Keratinocyte (primary cell): ENCODE data around the gene ZRSR2. TPM values are rescaled to one million over a fixed set of nuclear protein-coding genes. Genes with fewer than 3 reads are reported as not detected.
"Not testable (repeated sequence)": the region's sequence is repeated elsewhere in the genome, so short reads cannot be mapped to it uniquely, and the experiment has no call there.

ENCODE experiments used
- DNase-seq: peaks from one replicate; pipeline ENCODE4 v3.0.0-alpha.2; 2011; ENCODE audit warnings: low read depth, missing footprints, low spot score
- FAIRE-seq: peaks from 2 replicates; lab custom pipeline; 2011; peaks lifted over from hg19 to GRCh38; lab: Jason Lieb, UNC
- H2AFZ ChIP-seq: 2 replicates; pipeline ENCODE4 v1.6.0; 2012; ENCODE audit warnings: low read length, control low read depth, inconsistent platforms; ENCODE audit not compliant: control insufficient read depth
- H3K27ac ChIP-seq: 2 replicates; pipeline ENCODE4 v1.5.1; 2011; ENCODE audit warnings: low read length; ENCODE audit not compliant: control insufficient read depth, insufficient read depth
- H3K27me3 ChIP-seq: 3 replicates; pipeline ENCODE4 v1.6.0; 2011; ENCODE audit warnings: low read length; ENCODE audit not compliant: control insufficient read depth, insufficient read depth; ENCODE audit errors: extremely low read depth
- H3K36me3 ChIP-seq, 2 experiments: 2 replicates in 1 of 2; 3 replicates in 1 of 2; pipeline ENCODE4 v1.5.1; 2011; ENCODE audit warnings: low read length in 2 of 2, mild to moderate bottlenecking in 1 of 2; ENCODE audit not compliant: control insufficient read depth in 2 of 2, insufficient read depth in 2 of 2; ENCODE audit errors: extremely low read depth in 1 of 2
- H3K4me1 ChIP-seq: 3 replicates; pipeline ENCODE4 v1.5.1; 2011; ENCODE audit warnings: low read length; ENCODE audit not compliant: control insufficient read depth, insufficient read depth; ENCODE audit errors: extremely low read depth
- H3K4me2 ChIP-seq: 3 replicates; pipeline ENCODE4 v1.6.0; 2011; ENCODE audit warnings: low read depth, low read length; ENCODE audit not compliant: control insufficient read depth, insufficient read depth; ENCODE audit errors: extremely low read depth
- H3K4me3 ChIP-seq, 3 experiments: fragments of 200-600 bp in 1 of 3; sonication (generic) in 1 of 3; 2 replicates in 2 of 3; 3 replicates in 1 of 3; pipeline ENCODE4 v1.5.1; 2011 to 2016; ENCODE audit warnings: low read length in 3 of 3, mild to moderate bottlenecking in 3 of 3, control low read depth in 2 of 3, inconsistent platforms in 1 of 3, low read depth in 1 of 3, mixed read lengths in 1 of 3, mixed run types in 1 of 3, moderate library complexity in 1 of 3; ENCODE audit not compliant: control insufficient read depth in 2 of 3, insufficient read depth in 2 of 3; ENCODE audit errors: extremely low read depth in 1 of 3
- H3K79me2 ChIP-seq: 2 replicates; pipeline ENCODE4 v1.6.0; 2012; ENCODE audit warnings: low read length; ENCODE audit not compliant: control insufficient read depth, insufficient read depth
- H3K9ac ChIP-seq: 3 replicates; pipeline ENCODE4 v1.6.0; 2011; ENCODE audit warnings: low read length; ENCODE audit not compliant: control insufficient read depth, insufficient read depth; ENCODE audit errors: extremely low read depth
- H3K9me1 ChIP-seq: 3 replicates; pipeline ENCODE4 v1.6.0; 2011; ENCODE audit warnings: low read length; ENCODE audit not compliant: control insufficient read depth, insufficient read depth; ENCODE audit errors: extremely low read depth
- H3K9me3 ChIP-seq: 2 replicates; pipeline ENCODE4 v1.5.1; 2012; ENCODE audit warnings: low read depth, low read length; ENCODE audit not compliant: control insufficient read depth
- H4K20me1 ChIP-seq: 3 replicates; pipeline ENCODE4 v1.6.0; 2011; ENCODE audit warnings: low read length; ENCODE audit not compliant: control insufficient read depth, insufficient read depth; ENCODE audit errors: extremely low read depth
- EZH2 ChIP-seq: IDR thresholded peaks from one replicate; pipeline ENCODE4 v1.6.1; 2012; ENCODE audit warnings: inconsistent platforms, mild to moderate bottlenecking, low read length, moderate library complexity
- dilution Hi-C: fragments of 300-500 bp; cut with MboI; formaldehyde crosslinking; loops from one replicate; pipeline ENCODE4 v1.7.0; 2020; ENCODE audit warnings: low sequenced_read_pairs; ENCODE audit not compliant: extremely low pct_ligation_motif_present
- polyA plus RNA-seq, 5 experiments: library from polyadenylated mRNA; depleted of rRNA in 3 of 5; stranded (reverse) in 3 of 5; stranded (forward) in 1 of 5; unstranded in 1 of 5; fragments of >200 nt; gene quantifications; 1 replicate in 1 of 5; 2 replicates in 3 of 5; 3 replicates in 1 of 5; pipeline versions ENCODE4 v1.2.1 to v1.2.3, GENCODE V29; 2011 to 2012; ENCODE audit warnings: missing spikeins in 2 of 5, low read depth in 1 of 5, low replicate concordance in 1 of 5
- TF ChIP-seq, protein P1 (sequence below), 3 experiments: IDR thresholded peaks in 1 of 3; conservative IDR thresholded peaks in 1 of 3; optimal IDR thresholded peaks in 1 of 3; 2 replicates in 2 of 3; 3 replicates in 1 of 3; pipeline versions ENCODE3 to v1.5.1; 2011; ENCODE audit warnings: low read length in 3 of 3, mild to moderate bottlenecking in 3 of 3, moderate library complexity in 2 of 3, control low read depth in 1 of 3, inconsistent platforms in 1 of 3; ENCODE audit not compliant: insufficient read depth in 2 of 3; ENCODE audit errors: extremely low read depth in 1 of 3

ZRSR2 gene
- polyA plus RNA-seq, 1 donor (not counting 4 experiments of a cell fraction or from before 2014, with no cell fraction given) = 13.7 TPM

- Histone ChIP-seq H3K79me2 (no peaks in the 10 kb centered on the region), H3K4me3 (no peak overlapping the region), H3K36me3 (no peaks in the 10 kb centered on the region), H2AFZ (no peak overlapping the region), H3K9me3 (no peaks in the 10 kb centered on the region), H3K27ac (no peak overlapping the region), H4K20me1 (no peaks in the 10 kb centered on the region), H3K4me1 (no peaks in the 10 kb centered on the region), H3K9me1 (no peaks in the 10 kb centered on the region), H3K4me2 (no peak overlapping the region), H3K27me3 (no peaks in the 10 kb centered on the region), H3K9ac (no peak overlapping the region)
- dilution Hi-C loops = no loop called here
- TF ChIP-seq, protein P1, sequence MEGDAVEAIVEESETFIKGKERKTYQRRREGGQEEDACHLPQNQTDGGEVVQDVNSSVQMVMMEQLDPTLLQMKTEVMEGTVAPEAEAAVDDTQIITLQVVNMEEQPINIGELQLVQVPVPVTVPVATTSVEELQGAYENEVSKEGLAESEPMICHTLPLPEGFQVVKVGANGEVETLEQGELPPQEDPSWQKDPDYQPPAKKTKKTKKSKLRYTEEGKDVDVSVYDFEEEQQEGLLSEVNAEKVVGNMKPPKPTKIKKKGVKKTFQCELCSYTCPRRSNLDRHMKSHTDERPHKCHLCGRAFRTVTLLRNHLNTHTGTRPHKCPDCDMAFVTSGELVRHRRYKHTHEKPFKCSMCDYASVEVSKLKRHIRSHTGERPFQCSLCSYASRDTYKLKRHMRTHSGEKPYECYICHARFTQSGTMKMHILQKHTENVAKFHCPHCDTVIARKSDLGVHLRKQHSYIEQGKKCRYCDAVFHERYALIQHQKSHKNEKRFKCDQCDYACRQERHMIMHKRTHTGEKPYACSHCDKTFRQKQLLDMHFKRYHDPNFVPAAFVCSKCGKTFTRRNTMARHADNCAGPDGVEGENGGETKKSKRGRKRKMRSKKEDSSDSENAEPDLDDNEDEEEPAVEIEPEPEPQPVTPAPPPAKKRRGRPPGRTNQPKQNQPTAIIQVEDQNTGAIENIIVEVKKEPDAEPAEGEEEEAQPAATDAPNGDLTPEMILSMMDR (optimal IDR thresholded peaks at IDR 0.05 in 1 of 3, IDR thresholded peaks at IDR 0.05 in 1 of 3, conservative IDR thresholded peaks at IDR 0.05 in 1 of 3; ENCODE audit: extremely low read depth in 1 of 3, insufficient read depth in 2 of 3, low read length in 3 of 3) = no peak
- TF ChIP-seq EZH2 = no peak
- no peak for FAIRE-seq
- no peak for DNase-seq
These were observed 45.1 kb upstream of the ZRSR2 start for GRCh38 chrX:15745179-15745578.

GRCh38 chrX:15746651-15747050 lies 43.6 kb upstream of the ZRSR2 start:
- H3K9me3 ChIP-seq, H3K27ac ChIP-seq, FAIRE-seq, dilution Hi-C loops, H3K36me3 ChIP-seq, H3K9me1 ChIP-seq, H2AFZ ChIP-seq, H3K4me2 ChIP-seq, H3K27me3 ChIP-seq, DNase-seq, H4K20me1 ChIP-seq, H3K4me3 ChIP-seq, H3K9ac ChIP-seq, H3K79me2 ChIP-seq, H3K4me1 ChIP-seq: not testable (repeated sequence)

DNA sequence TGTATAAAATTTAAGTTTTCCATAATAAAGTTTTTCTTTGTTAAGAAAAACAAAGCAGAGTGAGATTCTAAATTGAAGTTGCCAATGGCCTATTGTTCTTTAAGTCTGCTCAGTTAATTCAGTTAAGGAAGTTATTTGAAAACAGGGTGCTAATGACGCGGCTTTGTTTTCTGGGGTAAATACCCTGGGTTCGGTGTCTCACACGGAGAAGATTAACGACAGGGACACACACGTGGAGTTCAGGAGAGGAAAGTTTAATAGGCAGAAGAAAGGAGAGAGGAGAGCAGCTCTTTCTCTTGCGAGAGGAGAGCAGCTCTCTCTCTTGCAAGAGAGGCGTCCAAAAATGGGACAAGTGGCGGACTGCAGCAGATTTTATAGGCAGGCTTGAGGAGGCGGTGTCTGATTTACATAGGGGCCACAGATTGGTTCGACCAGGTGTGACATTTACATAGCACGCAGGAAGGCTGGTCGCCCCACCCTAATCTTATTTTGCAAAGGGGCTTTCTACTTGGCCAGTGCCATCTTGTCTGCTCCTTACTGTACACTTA lies 42.6 kb upstream of the ZRSR2 start:
- no peaks in the 10 kb centered on the region for H4K20me1 ChIP-seq
- dilution Hi-C loops = no loop called here
- no peaks in the 10 kb centered on the region for H3K9me1 ChIP-seq
- H3K4me1 ChIP-seq = no peaks in the 10 kb centered on the region
- H2AFZ ChIP-seq = no peak overlapping the region
- no peak for TF ChIP-seq EZH2
- TF ChIP-seq, protein P1 (optimal IDR thresholded peaks at IDR 0.05 in 1 of 3, IDR thresholded peaks at IDR 0.05 in 1 of 3, conservative IDR thresholded peaks at IDR 0.05 in 1 of 3; ENCODE audit: extremely low read depth in 1 of 3, insufficient read depth in 2 of 3, low read length in 3 of 3) = no peak
- no peak overlapping the region for H3K9ac ChIP-seq
- FAIRE-seq (no peak), DNase-seq (no peak)
- no peaks in the 10 kb centered on the region for H3K79me2 ChIP-seq
- H3K27ac ChIP-seq = no peak overlapping the region
- no peaks in the 10 kb centered on the region for H3K9me3 ChIP-seq
- no peaks in the 10 kb centered on the region for H3K27me3 ChIP-seq
- no peaks in the 10 kb centered on the region for H3K36me3 ChIP-seq
- H3K4me3 ChIP-seq = no peak overlapping the region
- no peak overlapping the region for H3K4me2 ChIP-seq
